Measurements from ENCODE around the gene RFX3. TPM values are rescaled to one million over a fixed set of nuclear protein-coding genes. Genes with fewer than 3 reads are reported as not detected.

The RFX3 gene
- total RNA-seq, 1 donor from 2014 or later = 1.6 TPM

- TF ChIP-seq, protein P1, sequence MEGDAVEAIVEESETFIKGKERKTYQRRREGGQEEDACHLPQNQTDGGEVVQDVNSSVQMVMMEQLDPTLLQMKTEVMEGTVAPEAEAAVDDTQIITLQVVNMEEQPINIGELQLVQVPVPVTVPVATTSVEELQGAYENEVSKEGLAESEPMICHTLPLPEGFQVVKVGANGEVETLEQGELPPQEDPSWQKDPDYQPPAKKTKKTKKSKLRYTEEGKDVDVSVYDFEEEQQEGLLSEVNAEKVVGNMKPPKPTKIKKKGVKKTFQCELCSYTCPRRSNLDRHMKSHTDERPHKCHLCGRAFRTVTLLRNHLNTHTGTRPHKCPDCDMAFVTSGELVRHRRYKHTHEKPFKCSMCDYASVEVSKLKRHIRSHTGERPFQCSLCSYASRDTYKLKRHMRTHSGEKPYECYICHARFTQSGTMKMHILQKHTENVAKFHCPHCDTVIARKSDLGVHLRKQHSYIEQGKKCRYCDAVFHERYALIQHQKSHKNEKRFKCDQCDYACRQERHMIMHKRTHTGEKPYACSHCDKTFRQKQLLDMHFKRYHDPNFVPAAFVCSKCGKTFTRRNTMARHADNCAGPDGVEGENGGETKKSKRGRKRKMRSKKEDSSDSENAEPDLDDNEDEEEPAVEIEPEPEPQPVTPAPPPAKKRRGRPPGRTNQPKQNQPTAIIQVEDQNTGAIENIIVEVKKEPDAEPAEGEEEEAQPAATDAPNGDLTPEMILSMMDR (IDR thresholded peaks at IDR 0.05; ENCODE audit: insufficient read depth, low read length, severe bottlenecking) = no peak
- DNase-seq (ENCODE audit: low read depth) = no peak
- H3K36me3 ChIP-seq (ENCODE audit: control insufficient read depth, insufficient read depth, low read length) = no peaks in the 10 kb centered on the region
- no peak for FAIRE-seq
- no peaks in the 10 kb centered on the region for H3K27me3 ChIP-seq (ENCODE audit: control insufficient read depth, insufficient read depth, low read length)
- H3K4me3 ChIP-seq (ENCODE audit: low read depth, low read length) = no peak overlapping the region
Observed at GRCh38 chr9:3409453-3409852, 116.3 kb downstream of the RFX3 start.

- TF ChIP-seq, protein P1 (IDR thresholded peaks at IDR 0.05; ENCODE audit: insufficient read depth, low read length, severe bottlenecking) = no peak
- DNase-seq (ENCODE audit: low read depth) (peak; percentile 45), FAIRE-seq (no peak)
- Histone ChIP-seq H3K4me3 (ENCODE audit: low read depth, low read length) (no peak overlapping the region), H3K27me3 (ENCODE audit: control insufficient read depth, insufficient read depth, low read length) (no peaks in the 10 kb centered on the region), H3K36me3 (ENCODE audit: control insufficient read depth, insufficient read depth, low read length) (no peaks in the 10 kb centered on the region)
Observed at GRCh38 chr9:3403315-3403714, 122.5 kb downstream of the RFX3 start.

DNA sequence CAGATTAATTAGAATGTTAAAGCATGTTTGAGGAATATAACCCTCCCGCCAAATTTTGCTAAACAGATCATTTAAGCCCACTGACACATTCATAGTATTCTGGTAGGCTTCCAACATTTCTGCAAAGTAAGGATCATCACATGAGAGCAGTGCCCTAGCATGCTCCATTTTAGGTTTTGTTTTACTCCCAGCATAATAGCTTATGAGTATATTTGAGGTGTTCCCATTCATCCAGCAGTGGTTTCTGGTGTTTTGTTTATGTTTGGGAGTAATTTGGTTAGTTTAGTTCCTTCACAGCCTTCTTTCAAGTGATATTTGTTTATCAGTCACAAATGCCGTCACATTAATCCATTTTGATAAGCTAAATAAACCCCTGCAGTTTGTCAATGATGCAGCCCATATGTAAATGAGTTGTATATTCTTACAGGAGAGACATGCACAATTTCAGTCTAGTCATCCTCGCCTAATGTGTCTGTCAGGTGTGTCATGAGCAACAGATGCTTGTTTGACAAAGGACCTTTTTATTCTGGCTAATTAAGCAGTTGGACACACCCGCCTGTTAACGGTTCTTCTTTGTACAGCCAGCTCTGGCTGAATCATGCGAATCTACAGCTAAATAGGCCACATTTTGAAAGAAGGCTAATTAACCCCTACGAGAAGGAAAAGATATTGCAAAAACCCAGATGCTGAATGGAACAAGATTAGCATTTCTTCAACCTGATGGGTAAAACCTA lies 124.4 kb downstream of the RFX3 start:
- FAIRE-seq = no peak

DNA sequence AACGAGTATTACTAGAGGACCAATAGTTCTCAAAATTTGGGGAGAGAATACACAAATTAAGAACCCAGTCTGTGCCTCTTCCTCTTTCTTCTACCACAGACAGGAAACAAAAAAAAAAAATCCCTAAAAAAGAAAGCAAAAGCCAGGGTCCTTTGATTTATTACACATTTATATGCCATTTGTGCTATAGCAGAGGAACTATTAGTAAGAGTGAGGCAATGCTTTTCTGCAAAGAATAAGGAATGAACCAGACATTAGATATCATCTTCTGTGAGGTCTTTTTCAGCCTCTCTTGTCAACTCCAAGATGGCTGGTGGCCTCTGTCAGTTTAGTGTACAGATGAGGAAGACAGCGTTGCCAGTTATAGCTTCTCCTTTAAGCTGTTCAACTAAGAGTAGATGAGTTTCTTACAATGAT lies 127.6 kb downstream of the RFX3 start:
- DNase-seq (ENCODE audit: low read depth) (no peak), FAIRE-seq (no peak)
- H3K4me3 ChIP-seq (ENCODE audit: low read depth, low read length) = no peak overlapping the region
- TF ChIP-seq, protein P1 (IDR thresholded peaks at IDR 0.05; ENCODE audit: insufficient read depth, low read length, severe bottlenecking) = no peak
- H3K27me3 ChIP-seq (ENCODE audit: control insufficient read depth, insufficient read depth, low read length) = no peaks in the 10 kb centered on the region
- no peaks in the 10 kb centered on the region for H3K36me3 ChIP-seq (ENCODE audit: control insufficient read depth, insufficient read depth, low read length)

More for the DNA sequence above, 124.4 kb downstream of the RFX3 start:
- TF ChIP-seq, protein P1 (IDR thresholded peaks at IDR 0.05; ENCODE audit: insufficient read depth, low read length, severe bottlenecking) = no peak
- Histone ChIP-seq H3K4me3 (ENCODE audit: low read depth, low read length) (no peak overlapping the region), H3K27me3 (ENCODE audit: control insufficient read depth, insufficient read depth, low read length) (no peaks in the 10 kb centered on the region), H3K36me3 (ENCODE audit: control insufficient read depth, insufficient read depth, low read length) (no peaks in the 10 kb centered on the region)
- no peak for DNase-seq (ENCODE audit: low read depth)

GRCh38 chr9:3397766-3398165 lies 128.0 kb downstream of the RFX3 start:
- TF ChIP-seq, protein P1 (IDR thresholded peaks at IDR 0.05; ENCODE audit: insufficient read depth, low read length, severe bottlenecking) = no peak
- Histone ChIP-seq H3K36me3 (ENCODE audit: control insufficient read depth, insufficient read depth, low read length) (no peaks in the 10 kb centered on the region), H3K27me3 (ENCODE audit: control insufficient read depth, insufficient read depth, low read length) (no peaks in the 10 kb centered on the region), H3K4me3 (ENCODE audit: low read depth, low read length) (no peak overlapping the region)
- no peak for DNase-seq (ENCODE audit: low read depth)
- no peak for FAIRE-seq

DNA sequence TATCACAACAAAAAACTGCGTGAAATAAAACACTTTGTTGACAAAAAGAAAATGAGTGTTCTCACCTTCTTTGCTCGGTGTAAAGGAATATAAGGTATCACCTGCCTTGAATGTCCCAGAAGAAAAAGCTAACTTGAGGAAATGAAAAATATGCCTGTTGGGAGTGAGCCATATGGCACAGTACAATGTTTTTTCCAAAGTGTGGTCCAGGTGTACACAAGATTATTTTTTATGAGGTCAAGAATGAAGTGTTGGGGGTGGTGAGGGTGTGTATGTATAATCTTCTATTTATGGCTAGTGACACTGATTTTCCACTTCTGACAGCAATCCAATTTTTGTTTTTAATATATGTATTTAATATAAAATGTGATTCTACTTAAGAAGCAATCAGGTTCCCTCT lies 134.4 kb downstream of the RFX3 start:
- FAIRE-seq = no peak
- TF ChIP-seq, protein P1 (IDR thresholded peaks at IDR 0.05; ENCODE audit: insufficient read depth, low read length, severe bottlenecking) = no peak
- Histone ChIP-seq H3K4me3 (ENCODE audit: low read depth, low read length) (no peak overlapping the region), H3K27me3 (ENCODE audit: control insufficient read depth, insufficient read depth, low read length) (no peaks in the 10 kb centered on the region), H3K36me3 (ENCODE audit: control insufficient read depth, insufficient read depth, low read length) (no peaks in the 10 kb centered on the region)
- DNase-seq (ENCODE audit: low read depth) = no peak

All from bronchial epithelial cell (primary cell).